OCI-LY7 (cell line): ENCODE results near the gene TSPY9.
"Not testable (repeated sequence)": the region's sequence is repeated elsewhere in the genome, so short reads cannot be mapped to it uniquely, and the experiment has no call there.

Experiments
- EZH2phosphoT487 ChIP-seq: fragments of 200-600 bp; sonication (generic); IDR thresholded peaks from 2 replicates; pipeline ENCODE4 v1.6.1; 2018; ENCODE audit warnings: low read depth, borderline replicate concordance, mild to moderate bottlenecking, mixed run types, antibody characterized with exemption, low read length, moderate library complexity, mixed read lengths
- TF ChIP-seq, protein P1 (sequence below): fragments of 200-600 bp; sonication (generic); conservative IDR thresholded peaks from 2 replicates; pipeline ENCODE4 v1.5.1; 2014; ENCODE audit warnings: mild to moderate bottlenecking, antibody characterized with exemption, low read length, moderate library complexity, mixed read lengths

DNA sequence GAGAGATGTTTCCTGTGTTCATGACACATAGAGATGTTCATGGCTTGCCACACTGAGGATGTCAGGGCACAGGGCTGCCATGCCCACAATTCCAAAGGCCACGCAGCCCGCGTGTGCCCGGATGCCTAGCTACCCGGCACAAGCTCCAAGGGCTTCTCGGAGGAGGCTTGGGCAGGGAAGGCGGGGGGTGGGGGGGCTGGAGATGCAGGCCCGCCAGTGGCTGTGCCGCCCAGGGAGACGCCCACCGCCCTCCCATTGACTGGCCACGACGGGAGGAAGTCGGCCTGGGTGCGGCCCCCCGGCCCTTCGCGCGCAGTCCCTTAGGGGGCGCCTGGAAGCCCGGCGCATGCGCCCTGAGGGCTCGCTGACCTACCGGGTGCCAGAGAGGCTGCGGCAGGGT is at the start of gene TSPY9:
- TF ChIP-seq EZH2phosphoT487: not testable (repeated sequence)
- TF ChIP-seq, protein P1, sequence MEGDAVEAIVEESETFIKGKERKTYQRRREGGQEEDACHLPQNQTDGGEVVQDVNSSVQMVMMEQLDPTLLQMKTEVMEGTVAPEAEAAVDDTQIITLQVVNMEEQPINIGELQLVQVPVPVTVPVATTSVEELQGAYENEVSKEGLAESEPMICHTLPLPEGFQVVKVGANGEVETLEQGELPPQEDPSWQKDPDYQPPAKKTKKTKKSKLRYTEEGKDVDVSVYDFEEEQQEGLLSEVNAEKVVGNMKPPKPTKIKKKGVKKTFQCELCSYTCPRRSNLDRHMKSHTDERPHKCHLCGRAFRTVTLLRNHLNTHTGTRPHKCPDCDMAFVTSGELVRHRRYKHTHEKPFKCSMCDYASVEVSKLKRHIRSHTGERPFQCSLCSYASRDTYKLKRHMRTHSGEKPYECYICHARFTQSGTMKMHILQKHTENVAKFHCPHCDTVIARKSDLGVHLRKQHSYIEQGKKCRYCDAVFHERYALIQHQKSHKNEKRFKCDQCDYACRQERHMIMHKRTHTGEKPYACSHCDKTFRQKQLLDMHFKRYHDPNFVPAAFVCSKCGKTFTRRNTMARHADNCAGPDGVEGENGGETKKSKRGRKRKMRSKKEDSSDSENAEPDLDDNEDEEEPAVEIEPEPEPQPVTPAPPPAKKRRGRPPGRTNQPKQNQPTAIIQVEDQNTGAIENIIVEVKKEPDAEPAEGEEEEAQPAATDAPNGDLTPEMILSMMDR: not testable (repeated sequence)
